HG03378 (cell line): ENCODE data around the gene NUP98.

Source experiments
- ATAC-seq: cut with Tn5 transposase; IDR thresholded peaks from one replicate; pipeline ENCODE4 v1.9.1; 2021; ENCODE audit warnings: mild to moderate bottlenecking, moderate library complexity; ENCODE audit not compliant: unreplicated experiment

Gene NUP98

DNA sequence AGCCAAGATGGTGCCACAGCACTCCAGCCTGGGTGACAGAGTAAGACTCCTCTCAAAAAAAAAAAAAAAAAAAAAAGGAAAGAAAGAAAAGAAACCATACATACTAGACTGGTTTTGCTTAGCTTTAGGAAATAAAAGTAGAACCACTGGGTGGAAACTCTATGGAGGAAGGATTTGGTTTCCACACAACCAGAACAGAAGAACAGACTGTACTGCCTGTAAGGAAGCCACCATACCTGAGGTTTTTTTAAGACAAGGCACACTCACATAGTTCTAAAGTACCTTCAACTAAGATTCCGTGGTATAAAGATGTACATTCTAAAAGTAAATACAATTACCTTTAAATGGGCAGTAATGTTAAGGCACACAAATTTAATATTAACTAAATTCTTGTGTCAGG lies 58.6 kb downstream of the NUP98 start:
- ATAC-seq = no peak

DNA sequence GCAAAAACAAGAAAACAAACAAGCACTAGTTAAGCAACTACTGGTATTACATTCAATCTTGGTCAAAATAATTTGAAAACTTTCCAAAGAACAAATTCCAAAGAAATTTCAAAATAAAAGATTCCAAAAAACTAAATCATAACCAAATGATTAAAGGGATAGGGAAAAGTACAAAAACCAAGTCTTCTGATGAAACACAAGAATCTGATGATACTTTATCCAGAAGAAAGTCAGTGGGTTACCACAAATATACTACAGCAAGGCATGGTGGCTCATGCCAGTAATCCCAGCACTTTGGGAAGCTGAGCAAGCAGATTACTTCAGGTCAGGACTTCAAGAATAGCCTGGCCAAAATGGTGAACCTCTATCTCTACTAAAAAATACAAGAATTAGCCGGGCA lies 59.1 kb downstream of the NUP98 start:
- no peak for ATAC-seq

DNA sequence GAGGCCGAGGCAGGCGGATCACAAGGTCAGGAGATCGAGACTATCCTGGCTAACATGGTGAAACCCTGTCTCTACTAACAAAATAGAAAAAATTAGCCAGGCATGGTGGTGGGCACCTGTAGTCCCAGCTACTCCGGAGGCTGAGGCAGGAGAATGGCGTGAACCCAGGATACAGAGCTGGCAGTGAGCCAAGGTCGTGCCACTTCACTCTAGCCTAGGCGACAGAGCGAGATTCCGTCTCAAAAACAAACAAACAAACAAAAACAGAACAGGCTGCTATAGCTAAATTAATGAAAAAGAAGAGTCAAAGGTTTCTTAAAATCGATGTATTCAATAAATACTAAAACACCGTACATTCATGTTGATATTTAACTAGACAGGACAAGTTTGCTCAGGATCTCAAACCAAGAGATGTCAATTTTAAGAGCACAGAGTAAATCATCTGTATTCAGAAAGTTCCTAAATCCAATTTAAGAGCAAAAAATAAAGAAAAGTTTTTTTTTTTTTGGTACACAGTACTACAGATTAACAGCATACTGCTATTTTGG lies 59.9 kb downstream of the NUP98 start:
- no peak for ATAC-seq

DNA sequence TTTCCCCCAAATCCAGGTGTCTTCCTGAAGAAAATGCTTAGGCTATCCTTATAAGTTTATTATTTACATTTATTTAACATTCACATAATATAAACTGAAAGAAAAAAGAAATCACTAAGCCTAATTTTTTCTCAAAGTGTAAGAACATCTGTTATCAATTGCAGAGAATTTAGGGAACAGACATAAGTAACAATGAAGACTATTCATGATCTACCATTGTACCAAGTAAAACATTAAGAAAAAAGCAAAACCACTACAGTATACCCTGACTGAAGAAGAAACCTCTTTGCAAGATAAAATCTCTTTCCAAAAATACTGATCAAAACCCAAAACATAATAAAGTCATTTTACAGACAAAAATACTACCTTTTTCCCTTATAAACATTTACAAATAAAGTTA lies 60.5 kb downstream of the NUP98 start:
- ATAC-seq = no peak

DNA sequence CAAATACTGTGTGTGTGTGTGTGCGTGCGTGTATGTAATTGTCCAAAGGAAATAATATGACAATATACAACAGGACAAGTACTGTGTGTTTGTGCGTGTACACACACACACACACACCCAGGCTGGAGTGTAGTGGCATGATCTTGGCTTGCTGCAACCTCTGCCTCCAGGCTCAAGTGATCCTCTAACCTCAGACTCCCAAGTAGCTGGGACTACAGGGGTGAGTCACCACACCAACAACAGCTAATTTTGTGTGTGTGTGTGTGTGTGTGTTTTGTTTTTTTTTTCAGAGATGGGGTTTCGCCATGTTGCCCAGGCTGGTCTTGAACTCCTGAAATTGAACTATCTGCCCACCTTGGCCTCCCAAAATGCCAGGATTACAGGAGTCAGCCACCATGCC lies 61.5 kb downstream of the NUP98 start:
- no peak for ATAC-seq

DNA sequence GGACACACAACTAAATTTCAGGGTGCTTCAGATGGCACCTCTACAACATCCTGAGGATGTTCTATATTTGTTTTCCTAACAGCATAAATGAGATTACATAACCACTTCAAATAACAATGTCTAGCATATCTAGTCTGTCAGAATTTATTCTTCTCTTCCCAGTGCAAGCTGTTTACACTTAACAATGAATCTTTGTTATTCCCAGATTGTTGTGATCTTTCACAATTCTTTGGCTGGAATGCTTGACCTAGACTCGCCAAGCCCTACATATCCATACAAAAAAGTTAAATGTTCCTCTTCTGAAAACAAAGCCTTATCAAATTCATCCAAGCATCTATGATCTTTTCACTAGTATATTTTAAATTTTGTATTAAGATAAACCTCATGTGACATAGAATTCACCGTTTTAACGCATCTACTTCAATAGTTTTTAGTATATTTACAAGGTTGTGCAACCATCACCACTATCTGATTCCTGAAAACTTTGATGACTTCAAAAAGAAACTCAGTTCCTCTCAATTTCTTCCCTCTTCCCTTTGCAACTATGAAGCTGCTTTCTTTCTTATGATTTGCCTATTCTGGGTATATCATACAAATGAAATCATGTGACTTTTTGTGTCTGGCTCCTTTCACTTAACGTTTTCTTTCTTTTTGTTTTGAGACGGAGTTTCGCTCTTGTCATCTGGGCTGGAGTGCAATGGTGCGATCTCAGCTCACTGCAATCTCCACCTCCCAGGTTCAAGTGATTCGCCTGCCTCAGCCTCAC lies 64.5 kb downstream of the NUP98 start:
- ATAC-seq = no peak

DNA sequence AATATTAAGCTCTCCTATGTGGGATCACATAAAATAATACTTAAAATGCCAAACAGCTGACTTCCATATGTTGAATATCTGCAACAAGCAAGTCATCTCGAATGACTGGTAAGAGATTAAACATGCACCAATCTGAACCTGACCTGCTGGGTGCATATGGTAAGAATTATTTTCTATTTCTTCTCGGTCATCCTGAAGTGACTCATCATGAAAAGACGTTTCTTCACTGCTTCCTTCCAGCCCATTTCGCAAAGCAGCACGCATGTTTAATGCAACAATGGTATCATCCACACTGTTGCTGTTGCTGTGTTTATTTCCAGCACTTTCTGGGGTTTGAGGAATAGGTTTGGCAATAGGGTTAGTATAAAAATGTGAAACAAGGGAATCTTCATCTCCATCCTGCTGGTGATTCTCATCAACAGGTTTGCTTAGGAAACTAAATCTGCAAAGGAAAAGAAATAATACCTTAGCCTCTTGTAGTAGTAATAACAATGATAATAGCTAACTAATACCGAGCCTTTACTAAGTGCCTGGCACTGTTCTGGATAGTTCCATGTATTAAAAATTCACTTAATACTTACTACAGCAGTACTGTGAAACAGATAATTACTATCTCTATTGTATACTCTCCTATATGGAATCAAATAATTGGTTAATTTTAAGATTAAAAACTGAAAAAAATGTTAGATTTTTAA lies 74.2 kb downstream of the NUP98 start:
- no peak for ATAC-seq

DNA sequence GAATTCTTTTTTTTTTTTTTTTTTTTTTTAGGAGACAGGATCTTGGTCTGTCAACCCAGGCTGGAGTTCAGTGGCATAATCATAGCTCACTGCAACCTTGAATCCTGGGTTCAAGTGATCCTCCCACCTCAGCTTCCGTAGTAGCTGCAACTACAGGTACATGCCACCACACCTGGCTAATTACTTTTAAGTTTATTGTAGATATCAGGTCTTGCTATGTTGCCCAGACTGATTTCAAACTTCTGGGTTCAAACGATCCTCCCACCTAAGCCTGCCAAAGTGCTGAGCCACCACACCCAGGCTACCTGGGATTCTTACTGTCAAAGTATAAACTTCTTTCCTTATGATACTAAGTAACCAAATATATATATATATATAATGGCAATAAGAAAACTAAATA lies 75.3 kb downstream of the NUP98 start:
- ATAC-seq = no peak

DNA sequence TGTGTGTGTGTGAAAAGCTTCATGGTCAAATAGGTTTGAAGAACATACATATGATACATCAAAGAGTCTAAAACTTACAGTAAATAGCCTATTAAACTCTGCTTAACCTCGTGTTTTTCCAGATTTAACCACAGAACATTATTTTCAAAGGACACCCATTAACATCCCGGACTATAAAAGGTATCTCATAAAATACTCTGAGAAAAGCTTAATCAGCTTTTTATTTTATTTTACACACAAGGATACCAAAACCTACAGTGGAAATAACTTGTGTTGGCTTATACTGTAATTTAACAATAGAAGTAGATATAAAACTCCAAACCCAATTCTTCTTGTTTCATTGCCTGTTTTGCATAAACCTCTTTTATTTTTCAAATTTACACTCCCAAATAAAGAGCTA lies 76.4 kb downstream of the NUP98 start:
- no peak for ATAC-seq

DNA sequence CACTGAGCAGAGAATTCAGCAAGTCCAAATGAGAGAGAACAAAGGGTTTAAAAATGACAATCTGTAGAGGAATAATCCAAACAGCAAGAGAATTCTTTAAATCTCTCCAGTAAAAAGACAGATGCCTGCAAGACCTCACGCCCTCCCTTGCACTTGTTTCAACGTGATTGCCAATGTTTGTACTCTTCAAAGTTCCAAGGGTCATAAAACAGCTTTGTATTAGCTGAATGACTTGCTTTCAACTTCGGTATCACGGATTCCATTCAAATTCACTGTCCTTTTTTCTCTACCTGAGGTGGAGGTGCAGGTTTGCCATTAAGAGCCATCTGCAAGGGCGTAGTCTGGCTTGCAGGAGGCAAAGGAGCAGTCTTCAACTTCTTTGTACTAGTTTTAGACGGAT lies 85.1 kb downstream of the NUP98 start:
- no peak for ATAC-seq

DNA sequence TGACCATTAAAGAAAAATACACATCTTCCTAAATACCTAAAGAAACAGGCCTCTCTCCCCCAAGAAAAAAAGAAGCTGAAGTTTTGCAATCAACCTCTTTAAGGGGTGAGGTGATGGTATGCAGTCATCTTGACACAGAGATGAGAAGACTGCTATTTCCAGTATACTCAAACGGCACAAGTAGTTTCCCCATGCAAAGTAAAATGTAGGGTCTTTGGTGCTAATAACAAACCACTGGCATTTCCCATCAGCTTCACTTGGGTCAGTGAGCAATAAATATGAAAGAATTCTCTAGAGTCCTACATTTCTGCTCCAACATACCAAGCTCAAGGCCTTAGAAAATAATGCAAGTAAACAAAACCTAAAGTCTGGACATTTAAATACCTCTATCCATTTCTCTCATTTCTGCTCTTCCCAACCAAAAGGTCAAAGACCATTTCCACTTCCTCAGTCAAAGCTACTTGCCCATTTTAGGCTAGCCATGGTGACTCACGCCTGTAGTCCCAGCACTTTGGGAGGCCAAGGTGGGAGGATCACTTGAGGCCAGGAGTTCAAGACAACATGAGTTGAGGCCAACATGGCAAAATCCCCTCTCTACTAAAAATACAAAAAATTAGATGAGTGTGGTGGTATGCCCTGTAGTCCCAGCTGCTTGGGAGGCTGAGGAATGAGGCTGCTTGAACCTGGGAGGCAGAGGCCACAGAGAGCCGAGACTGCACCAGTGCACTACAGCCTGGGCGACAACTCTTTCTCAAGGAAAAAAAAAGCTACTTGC lies 86.7 kb downstream of the NUP98 start:
- ATAC-seq = no peak

DNA sequence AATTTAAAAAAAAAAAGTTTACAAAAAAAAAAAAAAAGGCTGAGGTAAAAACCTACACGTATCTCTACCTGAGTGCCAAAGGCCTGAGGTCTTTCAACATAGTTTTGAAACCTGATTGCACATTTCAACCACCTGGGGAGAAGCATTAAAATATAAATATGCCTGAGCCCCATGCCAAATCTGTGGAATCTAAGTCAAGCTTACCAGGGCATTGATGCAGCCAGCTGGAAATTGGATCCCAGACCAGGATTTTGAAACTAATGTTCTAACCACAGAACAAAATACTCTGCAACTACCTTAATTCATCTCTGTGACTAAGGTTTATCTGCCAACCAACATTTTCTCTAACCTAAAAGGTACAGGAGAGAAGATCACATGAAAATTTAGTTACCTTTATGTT lies 87.4 kb downstream of the NUP98 start:
- no peak for ATAC-seq

DNA sequence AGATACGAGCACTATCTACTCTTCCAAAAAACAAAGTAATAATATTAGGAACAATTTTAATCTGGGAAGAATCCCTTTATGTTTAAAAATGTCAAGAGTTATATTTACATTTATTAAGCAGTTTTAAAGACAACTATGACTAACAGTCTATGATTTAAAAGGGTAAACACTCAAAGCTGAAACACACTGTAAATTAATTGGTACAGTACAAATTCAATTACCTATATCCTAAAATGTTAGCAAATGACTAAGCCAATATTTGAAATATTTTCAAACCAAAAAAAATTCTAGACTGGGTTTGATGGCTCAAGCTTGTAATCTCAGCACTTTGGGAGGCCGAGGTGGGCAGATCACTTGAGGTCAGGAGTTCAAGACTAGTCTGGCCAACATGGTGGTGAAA lies 90.2 kb downstream of the NUP98 start:
- ATAC-seq = no peak

DNA sequence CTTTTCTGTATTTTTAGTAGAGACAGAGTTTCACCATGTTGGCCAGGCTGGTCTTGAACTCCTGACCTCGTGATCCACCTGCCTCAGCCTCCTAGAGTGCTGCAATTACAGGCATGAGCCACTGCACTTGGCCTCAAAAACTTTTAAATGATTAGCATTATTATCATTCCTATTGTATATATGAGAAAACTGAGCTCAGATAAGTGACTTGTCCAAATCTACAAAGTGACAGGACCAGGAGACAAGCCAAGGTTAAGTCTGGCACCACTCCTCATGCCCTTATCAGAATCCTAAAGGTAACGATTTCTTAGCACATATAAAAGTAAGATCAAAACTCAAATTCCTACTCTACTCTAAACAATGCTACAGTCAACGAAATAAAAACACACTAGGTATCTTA lies 94.0 kb downstream of the NUP98 start:
- ATAC-seq = no peak

DNA sequence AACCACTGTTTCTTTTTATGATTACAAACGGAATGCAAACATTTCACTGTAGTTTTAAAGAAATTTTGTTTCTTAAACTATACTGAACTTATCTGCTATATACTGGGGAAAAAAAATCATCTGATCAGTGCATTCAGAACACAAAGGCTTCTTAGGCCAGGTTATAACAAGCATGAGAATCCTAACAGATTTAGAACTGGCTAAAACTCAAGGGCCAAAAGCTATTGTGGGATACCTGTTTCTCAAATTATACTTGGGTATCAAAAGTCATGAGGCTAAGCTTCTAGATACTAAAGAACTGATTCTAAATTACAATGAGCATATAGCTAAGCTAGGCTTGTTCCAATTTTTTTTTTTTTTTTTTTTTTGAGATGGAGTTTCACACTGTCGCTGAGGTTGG lies 96.4 kb downstream of the NUP98 start:
- no peak for ATAC-seq

DNA sequence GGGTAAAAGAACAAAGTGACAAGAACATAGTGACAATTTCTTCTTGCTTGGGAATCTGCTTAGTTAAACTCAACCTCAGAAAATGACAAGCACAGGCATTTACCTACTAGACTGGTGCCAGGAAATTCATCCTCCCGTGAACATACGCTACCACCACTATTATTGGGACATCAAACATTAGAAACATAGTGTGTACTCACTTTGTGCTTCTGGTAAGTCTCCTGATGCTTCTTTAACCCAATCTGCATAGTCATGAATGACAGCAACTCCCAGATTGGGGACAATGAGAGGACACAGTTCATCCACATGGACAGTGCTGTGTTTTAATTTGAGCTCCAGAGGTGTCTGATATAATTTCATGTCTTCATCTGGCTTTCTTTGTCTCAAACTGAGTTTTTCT lies 96.9 kb downstream of the NUP98 start:
- ATAC-seq = no peak

DNA sequence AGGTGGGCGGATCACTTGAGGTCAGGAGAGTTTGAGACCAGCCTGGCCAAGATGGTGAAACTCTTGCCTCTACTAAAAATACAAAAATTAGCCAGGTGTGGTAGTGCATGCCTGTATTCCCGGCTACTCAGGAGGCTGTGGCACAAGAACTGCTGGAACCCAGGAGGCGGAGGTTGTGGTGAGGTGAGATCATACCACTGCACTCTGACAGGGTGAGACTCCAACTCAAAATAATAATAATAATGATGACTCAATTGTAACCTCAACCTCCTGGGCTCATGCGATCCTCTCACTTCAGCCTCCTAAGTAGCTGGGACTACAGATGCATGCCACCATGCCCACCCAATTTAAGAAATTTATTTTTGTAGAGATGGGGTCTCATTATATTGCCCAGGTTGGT lies 110.6 kb downstream of the NUP98 start:
- no peak for ATAC-seq

DNA sequence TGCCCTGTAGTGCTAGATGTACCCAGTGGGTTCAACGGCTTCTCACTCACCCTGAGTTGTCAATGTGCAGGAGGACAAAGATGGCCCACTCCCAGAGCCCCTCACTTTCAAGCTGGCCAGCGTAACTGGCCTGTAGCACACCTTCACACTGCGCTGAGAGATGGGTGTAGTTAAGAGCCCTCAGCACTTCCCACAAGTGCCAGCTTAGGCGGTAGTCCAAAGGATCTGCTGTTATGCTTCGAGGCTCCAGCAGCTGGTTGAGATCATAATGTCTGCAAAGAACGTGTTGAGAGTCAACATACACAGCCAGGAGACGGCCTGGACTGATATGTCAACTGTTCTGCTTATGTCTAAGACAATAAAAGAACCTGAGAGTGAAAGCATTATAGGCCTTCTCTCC lies 111.4 kb downstream of the NUP98 start:
- no peak for ATAC-seq

DNA sequence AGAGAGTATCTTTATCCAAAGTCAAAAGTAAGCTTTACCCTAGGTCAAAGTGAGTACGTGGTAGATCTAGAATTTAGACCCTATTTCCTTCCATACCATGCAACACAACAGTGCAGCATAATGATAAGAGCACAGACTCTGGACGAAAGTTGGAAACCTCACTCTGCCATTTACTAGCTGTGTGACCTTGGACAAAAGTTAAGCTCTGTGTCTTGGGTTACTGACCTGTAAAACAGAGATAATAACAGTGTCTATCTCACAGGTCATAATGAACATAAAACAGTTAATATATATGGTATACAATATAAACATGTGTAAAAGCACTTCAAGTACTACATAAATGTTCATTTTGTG lies 112.6 kb downstream of the NUP98 start:
- no peak for ATAC-seq

DNA sequence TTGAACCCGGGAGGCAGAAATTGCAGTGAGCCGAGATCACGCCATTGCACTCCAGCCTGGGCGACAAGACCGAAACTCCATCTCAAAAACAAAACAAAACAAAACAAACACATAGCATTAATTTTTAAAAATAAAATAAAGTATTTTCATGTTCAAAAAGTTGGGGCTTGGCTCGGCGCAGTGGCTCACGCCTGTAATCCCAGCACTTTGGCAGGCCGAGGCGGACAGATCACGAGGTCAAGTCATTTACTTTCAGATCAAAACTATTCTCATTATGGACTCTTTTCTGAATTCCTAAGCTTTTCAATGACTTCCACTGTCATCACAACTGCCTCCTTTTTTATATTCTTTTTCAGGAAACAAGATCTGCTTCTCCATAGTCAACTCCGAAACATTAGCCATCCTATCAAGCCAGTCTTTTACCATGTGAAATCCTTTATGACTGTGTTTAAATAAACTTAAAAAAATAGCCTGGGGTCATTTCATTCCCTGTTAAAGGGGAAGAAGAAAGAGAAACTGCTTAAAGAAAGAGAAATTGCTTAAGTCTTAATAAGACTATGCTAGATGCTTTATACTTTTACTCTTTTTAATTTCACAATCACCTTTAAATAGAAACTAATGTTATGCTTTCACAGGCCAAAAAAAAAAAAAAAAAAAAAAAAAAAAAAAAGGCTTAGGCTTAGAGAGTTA lies 113.1 kb downstream of the NUP98 start:
- no peak for ATAC-seq

DNA sequence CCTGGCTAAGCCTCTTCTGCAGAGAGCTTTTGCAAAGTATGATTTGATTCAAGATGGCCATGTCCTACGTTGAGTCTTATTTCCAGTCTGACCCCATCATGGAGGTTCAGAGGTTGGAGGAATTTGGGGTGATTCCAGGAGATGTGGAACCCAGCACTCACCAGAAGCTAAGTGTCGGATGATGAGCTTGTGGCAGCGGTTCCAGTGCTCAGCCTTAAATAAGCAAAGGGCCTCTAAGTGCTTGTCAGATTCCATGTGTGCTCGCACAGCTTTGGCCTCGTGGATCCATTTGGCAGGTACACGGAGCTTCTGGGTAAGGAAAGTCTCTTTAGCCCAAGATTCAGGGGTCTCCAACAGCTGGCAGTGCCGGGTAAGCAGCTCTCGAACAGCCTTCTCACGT lies 114.3 kb downstream of the NUP98 start:
- ATAC-seq = no peak
